ENCODE data around the gene OR2A7.
"Not testable (repeated sequence)": the region's sequence is repeated elsewhere in the genome, so short reads cannot be mapped to it uniquely, and the experiment has no call there.

DNA sequence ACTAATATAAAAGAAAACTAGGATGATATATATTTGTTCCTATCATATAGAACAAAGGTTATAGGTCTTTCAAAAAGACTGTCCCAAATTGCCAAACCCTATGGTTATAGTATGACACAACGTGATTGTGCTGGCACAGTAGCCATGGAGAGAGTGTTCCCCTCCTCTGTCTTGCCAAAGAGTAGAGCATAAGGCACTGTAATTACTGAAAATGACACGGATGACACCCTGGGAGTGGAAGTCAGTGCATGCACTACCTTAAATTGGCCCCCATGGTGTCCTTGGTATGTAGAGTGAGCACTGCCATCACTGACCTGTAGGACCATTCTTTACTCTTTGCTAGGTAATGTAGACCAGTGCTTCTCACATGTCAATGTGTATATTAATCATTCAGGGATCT is 40.6 kb upstream of the OR2A7 start:
- TF ChIP-seq, protein P1, sequence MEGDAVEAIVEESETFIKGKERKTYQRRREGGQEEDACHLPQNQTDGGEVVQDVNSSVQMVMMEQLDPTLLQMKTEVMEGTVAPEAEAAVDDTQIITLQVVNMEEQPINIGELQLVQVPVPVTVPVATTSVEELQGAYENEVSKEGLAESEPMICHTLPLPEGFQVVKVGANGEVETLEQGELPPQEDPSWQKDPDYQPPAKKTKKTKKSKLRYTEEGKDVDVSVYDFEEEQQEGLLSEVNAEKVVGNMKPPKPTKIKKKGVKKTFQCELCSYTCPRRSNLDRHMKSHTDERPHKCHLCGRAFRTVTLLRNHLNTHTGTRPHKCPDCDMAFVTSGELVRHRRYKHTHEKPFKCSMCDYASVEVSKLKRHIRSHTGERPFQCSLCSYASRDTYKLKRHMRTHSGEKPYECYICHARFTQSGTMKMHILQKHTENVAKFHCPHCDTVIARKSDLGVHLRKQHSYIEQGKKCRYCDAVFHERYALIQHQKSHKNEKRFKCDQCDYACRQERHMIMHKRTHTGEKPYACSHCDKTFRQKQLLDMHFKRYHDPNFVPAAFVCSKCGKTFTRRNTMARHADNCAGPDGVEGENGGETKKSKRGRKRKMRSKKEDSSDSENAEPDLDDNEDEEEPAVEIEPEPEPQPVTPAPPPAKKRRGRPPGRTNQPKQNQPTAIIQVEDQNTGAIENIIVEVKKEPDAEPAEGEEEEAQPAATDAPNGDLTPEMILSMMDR (IDR thresholded peaks at IDR 0.05), result not testable (repeated sequence)
- TF ChIP-seq POLR2AphosphoS5 (IDR thresholded peaks at IDR 0.05; ENCODE audit: insufficient read depth in 1 of 2, low read depth in 1 of 2), result not testable (repeated sequence)
